Measurements from ENCODE around the gene MTHFD1.

MTHFD1 gene

DNA sequence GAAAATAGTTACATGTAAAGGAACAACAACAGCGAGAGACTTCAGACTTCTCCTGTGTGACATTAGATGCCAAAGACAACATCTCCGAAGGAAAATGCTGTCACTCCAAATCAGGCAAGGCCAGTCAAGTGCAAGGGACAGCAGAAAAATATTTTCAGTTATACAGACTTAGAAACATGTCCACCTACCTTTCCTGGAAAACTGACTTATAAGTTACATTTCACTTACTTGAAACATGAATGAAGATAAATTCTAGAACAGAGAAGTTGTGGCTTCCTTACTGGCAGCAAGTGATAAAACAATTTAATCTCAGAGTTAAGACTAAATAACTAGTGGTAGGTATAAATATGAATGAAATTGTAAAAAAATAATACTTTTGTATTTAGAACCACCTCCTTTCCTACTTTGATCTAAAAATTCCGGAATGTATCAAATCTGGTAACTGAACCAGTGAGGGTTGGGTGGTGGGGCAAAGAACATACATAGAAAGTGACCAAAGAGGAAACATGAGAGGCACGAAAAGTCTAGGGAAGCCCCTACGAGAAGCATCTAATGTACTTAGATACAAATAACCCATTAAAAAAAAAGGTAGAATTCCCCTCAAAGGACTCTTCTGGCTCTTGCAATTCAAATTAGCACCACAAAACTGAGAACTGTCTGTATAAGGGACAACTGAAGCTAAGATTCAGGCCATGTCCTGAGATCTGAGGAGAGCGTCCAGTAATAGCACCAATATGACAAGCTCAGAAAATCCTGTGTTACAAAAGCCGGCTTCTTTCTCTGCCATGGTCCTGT lies 21.2 kb downstream of the MTHFD1 start:
- no peak overlapping the region for H3K4me3 ChIP-seq (ENCODE audit: low read depth, low read length)
- TF ChIP-seq, protein P1, sequence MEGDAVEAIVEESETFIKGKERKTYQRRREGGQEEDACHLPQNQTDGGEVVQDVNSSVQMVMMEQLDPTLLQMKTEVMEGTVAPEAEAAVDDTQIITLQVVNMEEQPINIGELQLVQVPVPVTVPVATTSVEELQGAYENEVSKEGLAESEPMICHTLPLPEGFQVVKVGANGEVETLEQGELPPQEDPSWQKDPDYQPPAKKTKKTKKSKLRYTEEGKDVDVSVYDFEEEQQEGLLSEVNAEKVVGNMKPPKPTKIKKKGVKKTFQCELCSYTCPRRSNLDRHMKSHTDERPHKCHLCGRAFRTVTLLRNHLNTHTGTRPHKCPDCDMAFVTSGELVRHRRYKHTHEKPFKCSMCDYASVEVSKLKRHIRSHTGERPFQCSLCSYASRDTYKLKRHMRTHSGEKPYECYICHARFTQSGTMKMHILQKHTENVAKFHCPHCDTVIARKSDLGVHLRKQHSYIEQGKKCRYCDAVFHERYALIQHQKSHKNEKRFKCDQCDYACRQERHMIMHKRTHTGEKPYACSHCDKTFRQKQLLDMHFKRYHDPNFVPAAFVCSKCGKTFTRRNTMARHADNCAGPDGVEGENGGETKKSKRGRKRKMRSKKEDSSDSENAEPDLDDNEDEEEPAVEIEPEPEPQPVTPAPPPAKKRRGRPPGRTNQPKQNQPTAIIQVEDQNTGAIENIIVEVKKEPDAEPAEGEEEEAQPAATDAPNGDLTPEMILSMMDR (conservative IDR thresholded peaks at IDR 0.05; ENCODE audit: low read depth, low read length): no peak
- no peak for DNase-seq (ENCODE audit: low read depth)

DNA sequence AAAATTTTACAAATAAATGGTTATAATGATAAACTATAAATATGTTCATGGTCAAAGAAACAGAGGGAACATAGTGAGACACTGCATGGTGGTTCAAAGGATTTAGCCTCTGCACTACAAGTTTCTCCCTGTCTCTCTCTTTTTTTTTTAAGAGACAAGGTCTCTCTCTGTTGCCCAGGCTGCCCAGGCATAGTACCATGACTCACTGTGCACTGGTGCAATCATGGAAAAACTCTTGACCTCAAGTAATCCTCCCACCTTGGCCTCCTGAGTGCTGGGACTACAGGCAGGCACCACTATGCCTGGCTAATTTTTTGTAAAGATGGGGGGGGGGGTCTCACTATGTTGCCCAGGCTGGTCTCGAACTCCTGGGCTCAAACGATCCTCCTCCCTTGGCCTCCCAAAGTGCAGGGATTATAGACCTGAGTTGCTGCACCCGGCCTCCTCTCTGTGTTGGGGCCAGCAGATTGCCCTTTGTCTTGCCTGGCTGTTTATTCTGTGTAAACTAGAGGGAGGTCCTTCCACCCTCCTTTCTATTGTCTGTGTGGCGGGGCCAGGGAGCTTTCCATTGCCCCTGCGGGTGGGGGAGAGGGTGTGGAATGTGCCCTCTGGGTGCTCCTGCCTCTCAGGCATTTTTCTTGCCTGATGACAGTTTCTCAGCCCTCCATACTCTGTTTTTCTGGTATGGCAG lies 22.1 kb downstream of the MTHFD1 start:
- TF ChIP-seq, protein P1 (conservative IDR thresholded peaks at IDR 0.05; ENCODE audit: low read depth, low read length): no peak
- DNase-seq (ENCODE audit: low read depth): peak; percentile 51
- no peak overlapping the region for H3K4me3 ChIP-seq (ENCODE audit: low read depth, low read length)

DNA sequence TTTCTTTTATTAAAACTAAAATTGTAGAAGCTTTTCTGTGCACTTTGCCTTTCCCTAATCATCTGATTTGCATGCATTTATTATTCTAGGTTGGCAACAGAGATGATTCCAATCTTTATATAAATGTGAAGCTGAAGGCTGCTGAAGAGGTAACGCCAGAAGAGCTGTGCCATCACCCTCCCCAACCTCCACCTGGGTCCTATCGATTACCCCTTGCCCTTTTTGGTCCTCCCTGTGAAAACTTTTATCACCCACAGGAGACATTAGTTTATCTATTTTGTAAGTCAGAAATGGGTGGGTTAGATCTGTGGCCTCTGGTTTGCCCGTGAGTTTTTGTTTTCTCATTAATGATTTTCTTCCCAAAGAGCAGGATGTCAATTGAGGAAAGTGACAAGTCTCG lies 22.8 kb downstream of the MTHFD1 start:
- DNase-seq (ENCODE audit: low read depth): no peak
- no peak overlapping the region for H3K4me3 ChIP-seq (ENCODE audit: low read depth, low read length)
- TF ChIP-seq, protein P1 (conservative IDR thresholded peaks at IDR 0.05; ENCODE audit: low read depth, low read length): no peak

DNA sequence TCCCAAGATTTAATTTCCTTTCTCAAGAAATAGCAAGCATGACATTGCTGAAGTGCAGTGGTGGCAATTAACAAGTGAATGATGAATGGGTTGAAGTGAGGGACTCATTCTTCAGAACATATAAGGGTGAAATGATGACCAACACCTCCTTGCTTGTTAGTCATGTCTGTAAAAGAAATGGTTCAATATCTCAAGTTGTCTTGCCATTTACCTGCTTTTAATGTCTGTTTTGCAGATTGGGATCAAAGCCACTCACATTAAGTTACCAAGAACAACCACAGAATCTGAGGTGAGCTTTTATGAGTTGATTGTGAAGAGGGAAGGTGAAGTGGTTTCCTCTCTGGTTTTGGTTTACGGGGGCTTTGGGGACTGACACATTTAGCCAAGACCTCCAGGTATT lies 24.1 kb downstream of the MTHFD1 start:
- TF ChIP-seq, protein P1 (conservative IDR thresholded peaks at IDR 0.05; ENCODE audit: low read depth, low read length): no peak
- DNase-seq (ENCODE audit: low read depth): no peak
- H3K4me3 ChIP-seq (ENCODE audit: low read depth, low read length): no peak overlapping the region

DNA sequence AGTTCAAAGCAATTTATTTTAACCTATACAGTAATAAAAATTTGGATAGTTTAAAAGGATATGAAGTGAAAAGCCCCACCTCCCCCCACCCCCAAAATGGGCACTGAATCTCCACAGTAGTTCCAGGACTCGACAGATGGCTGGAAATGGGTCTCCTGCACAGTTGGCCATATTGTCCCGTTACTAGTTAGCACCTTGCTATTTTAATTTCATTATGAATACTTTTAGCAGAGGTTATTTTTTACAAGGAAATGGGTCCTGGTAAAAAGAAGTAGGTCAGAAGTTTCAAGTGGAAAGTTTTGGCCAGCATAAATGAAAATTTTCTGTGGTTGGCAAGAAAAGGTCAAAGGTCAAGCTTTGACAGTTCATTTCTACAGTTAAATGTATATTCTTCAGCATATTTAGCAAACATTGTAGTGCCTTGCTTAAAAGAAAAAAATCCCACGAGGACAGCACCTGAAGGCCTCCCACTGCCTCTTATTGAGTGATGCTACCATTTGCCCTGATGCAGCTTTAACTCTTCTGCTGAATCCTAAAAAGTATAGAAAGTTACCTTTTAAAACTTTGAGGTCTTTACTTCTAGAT lies 28.3 kb downstream of the MTHFD1 start:
- TF ChIP-seq, protein P1 (conservative IDR thresholded peaks at IDR 0.05; ENCODE audit: low read depth, low read length): no peak
- no peak overlapping the region for H3K4me3 ChIP-seq (ENCODE audit: low read depth, low read length)
- DNase-seq (ENCODE audit: low read depth): peak; percentile 25

DNA sequence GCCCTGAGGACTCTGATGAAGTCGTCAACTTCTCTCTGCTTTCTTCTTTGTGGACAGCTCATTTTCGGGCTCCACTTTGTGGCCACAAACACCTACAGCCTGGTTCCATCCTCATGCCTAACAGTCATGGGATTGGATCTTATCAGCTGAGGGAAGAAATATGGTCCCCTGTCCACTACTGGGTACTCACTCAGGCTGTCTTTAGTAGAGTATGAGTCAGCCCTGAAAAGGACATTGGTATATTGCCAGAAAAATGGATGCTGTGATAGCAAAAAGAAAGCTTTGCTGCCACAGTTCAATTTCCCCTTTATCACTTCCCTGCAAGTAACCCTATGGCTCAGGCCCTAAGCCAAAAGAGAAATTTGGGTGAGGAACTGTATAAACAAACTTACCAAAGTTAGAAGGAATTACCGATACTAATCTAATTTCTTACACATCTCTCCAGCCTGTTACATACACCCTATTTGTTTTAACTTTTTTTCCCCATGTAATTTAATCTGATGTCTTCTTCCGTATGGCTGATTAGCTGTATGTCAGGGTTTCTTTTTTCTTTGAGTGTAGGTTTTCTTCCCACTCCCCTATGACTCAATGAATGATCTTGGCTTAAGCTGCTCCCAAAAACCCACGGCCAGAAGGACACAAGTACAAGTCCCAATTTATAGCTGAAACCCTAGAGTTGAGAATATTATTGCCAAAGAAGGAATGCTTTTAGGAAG lies 29.1 kb downstream of the MTHFD1 start:
- DNase-seq (ENCODE audit: low read depth): peak; percentile 53
- H3K4me3 ChIP-seq (ENCODE audit: low read depth, low read length): no peak overlapping the region
- TF ChIP-seq, protein P1 (conservative IDR thresholded peaks at IDR 0.05; ENCODE audit: low read depth, low read length): no peak
